ENCODE data around the gene PECR.
"Not testable (repeated sequence)": the region's sequence is repeated elsewhere in the genome, so short reads cannot be mapped to it uniquely, and the experiment has no call there.

The PECR gene

DNA sequence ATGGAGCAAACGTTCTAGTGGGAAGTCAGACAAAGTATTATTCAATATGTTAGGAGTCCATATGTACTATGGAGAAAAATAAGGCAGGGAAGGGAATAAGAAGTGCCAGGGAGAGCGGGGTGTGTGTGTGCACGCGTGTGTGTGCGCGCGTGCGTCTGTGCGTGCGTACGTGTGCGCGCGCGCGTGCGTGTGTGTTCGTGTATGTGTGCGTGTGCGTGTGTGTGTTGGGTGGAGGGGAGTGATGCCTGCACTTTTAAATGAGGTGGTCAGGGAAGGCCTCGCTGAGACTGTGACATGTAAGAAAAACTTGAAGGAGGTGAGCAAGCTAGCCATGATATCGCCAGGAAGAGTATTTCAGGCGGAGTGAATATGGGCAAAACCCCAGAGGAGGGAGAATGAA, 66.6 kb downstream of the PECR start:
- TF ChIP-seq, protein P1, sequence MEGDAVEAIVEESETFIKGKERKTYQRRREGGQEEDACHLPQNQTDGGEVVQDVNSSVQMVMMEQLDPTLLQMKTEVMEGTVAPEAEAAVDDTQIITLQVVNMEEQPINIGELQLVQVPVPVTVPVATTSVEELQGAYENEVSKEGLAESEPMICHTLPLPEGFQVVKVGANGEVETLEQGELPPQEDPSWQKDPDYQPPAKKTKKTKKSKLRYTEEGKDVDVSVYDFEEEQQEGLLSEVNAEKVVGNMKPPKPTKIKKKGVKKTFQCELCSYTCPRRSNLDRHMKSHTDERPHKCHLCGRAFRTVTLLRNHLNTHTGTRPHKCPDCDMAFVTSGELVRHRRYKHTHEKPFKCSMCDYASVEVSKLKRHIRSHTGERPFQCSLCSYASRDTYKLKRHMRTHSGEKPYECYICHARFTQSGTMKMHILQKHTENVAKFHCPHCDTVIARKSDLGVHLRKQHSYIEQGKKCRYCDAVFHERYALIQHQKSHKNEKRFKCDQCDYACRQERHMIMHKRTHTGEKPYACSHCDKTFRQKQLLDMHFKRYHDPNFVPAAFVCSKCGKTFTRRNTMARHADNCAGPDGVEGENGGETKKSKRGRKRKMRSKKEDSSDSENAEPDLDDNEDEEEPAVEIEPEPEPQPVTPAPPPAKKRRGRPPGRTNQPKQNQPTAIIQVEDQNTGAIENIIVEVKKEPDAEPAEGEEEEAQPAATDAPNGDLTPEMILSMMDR (conservative IDR thresholded peaks at IDR 0.05) = no peak
- no peak overlapping the region for H3K27ac ChIP-seq

DNA sequence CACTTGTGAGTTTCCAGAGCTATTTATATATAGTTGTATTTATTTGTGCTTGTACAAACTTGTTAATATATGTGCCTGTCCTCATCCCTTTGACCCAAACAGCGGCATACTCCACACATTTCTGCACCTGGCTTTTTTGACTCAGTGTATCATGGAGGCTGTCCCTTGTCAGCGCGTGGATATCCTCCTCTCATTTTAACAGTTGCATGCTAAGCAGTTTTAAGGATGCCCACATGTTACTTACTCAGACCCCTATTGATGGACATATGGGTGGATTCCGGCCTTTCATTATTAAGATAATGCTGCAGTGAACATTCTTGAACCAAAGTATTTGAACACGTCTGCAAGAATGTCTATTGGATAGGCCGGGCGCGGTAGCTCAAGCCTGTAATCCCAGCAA, 67.6 kb downstream of the PECR start:
- peak overlapping the region; percentile 73 for H3K27ac ChIP-seq
- TF ChIP-seq, protein P1 (conservative IDR thresholded peaks at IDR 0.05) = no peak

DNA sequence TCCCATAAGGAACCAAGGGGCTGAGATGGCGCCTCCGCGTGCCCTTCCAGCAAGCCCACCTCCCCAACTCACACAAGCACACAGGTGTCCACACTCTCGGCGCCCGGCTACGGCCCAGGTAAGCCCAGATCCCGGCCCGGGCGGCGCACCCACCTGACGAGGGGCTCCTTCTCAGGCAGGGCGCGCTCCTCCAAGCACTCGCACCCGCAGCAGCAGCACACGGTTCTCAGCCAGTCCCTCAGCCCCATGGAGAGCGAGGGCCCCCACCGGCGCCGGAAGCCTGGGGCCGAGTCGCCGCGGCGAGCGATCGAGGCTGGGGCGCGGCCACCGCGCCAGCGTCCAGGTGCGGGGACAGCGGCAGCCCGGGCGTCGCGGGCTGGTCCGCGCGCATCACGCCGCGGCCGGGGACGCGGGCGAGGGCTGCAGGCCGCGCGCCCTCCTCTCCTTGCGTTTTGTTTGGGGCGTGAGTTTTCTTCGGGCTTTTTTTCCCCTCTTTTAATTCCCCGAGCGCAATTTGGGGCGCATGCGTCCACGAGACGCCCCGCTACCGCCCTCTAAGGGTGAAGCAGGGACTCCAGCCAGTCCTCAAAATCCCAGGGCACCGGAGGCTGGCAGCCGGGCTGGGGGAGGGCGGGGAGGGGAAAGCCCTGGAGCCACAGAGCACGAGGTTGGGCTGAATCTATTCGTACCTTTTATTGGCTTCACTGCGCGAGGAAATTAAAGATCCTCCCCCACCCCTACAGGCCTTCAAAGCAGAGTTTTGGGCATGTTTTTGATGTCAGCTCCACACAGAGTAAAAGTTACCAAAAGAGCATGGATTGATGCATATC, 68.3 kb downstream of the PECR start, which contains the start of gene MREG:
MREG (minus strand) TSS at position 472 of the 830 bp plus-strand sequence; CDS start at position 248, 224 bp downstream.
- TF ChIP-seq, protein P1 (conservative IDR thresholded peaks at IDR 0.05) = peak; percentile 85
- peak within 1 kb of the TSS; percentile 73 for H3K27ac ChIP-seq

DNA sequence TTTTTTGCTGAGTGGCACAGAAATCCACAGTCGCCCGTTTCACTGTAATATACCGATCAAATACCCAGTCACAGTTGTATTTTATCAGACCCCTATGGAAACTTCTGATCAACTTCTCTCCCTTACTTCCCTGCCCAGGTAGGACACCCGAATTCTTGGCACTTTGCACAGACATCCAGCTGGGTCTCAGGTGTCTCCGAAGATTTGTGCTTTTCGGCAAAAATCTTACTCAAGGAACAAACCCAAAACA, 68.9 kb downstream of the PECR start:
- H3K27ac ChIP-seq = peak overlapping the region; percentile 73
- TF ChIP-seq, protein P1 (conservative IDR thresholded peaks at IDR 0.05) = no peak

DNA sequence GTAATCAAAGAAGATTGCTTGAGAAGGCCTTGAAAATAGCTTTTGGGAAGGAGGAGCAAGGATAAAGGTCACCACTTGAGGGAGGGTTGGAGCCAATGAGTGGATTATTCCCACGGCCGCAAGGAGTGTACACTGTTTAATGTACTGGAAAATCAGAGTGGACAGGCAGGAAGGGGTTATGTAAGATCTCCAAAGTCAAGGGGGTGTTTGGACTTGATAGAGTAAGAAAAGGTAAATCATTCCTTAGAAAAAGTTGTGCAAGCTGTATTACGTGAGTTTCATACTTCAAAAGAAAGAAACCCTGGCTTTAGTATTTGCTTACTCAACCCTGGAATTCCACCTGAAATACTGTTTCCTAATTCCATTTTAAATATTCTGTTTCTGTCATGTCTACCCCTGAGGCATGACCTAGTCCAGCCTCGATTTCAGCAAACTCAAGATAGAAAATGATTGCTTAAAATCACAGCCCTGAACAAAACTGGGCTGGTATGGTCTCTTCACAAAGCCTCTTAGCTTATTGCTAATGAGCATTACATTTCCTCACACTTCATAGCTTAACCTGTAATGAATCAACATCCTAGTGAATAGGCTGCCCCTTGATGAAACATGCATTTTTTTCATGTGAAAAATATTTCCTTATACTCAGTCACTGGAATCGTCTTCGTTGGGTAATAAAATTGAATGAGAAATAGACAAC, 69.3 kb downstream of the PECR start:
- TF ChIP-seq, protein P1 (conservative IDR thresholded peaks at IDR 0.05) = no peak
- peak overlapping the region; percentile 73 for H3K27ac ChIP-seq

DNA sequence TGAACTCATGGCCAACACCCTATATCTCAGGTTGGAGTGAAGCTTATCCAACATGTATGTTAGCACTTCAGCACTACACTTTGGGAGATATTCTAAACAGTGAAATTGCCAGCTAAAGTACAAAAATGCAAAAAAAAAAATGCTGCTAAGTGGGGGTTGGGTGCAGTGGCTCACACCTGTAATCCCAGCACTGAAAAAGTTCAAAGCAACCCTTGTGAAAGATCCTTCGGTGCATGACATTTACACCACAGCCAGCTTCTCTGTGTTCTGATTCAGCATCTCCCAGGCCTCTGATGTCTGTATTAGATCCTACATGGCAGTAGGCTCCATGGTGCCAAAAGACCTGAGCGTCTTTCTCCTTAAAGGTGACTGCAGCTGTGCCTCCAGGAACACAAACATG, 72.4 kb downstream of the PECR start:
- H3K27ac ChIP-seq = not testable (repeated sequence)

DNA sequence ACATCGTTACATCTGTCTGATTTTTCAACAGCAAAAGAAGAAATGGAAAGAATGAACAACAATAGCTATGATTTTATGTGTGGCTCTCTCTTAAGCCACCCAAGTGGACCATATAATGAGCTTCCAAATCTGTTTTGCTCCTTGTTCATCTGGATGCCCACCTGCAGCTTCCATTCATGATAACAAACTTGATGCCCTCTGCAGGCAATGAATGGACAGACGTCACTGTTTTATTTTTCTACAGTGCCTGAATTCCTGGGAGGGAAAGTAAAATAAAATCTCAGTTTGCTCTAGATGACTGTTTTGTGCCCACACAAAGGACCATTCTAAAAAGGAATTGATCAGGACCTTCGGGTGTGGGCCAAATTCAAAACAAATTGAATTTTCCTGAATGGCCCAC, 73.2 kb downstream of the PECR start:
- no peak overlapping the region for H3K27ac ChIP-seq
- TF ChIP-seq, protein P1 (conservative IDR thresholded peaks at IDR 0.05) = no peak

DNA sequence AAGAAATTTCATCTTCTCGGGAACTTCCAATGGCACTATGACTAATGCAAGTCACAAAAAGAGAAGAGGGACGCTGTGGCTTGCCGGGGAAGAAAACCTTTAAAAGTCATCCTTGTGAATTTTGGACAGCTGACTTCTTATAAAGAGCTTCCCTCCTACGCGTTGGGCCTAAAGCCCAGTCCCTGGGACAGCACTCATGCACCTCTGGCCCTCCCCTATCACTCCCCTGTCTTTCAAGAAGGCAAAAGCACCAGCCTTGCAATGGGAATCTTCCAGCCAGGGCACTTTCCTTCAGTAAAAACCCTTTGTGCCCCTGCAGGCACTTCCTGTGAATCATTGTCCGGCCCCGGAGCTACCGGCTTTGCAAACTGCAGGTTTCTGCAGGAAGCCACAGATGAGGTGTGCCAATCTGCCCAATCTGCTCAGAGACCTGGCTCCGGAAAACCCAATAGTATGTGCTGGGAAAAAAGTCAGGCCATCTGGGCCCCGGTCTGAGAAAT, 75.4 kb downstream of the PECR start:
- TF ChIP-seq, protein P1 (conservative IDR thresholded peaks at IDR 0.05) = no peak
- no peak overlapping the region for H3K27ac ChIP-seq

All from VCaP (cell line).